GM12878 (cell line): ENCODE results near the gene CCL23. TPM values are rescaled to one million over a fixed set of nuclear protein-coding genes. Genes with fewer than 3 reads are reported as not detected.

Experiments
- ATAC-seq: fragments of 200-7000 bp; cut with Tn5 transposase; 3 replicates; pipeline ENCODE4 v1.9.1; 2020; ENCODE audit warnings: mild to moderate bottlenecking, moderate library complexity
- BruUV-seq: library from RNA; stranded (reverse); fragments of 400-500 nt; replicated peaks from 2 replicates; lab custom pipeline; 2021; lab: Mats Ljungman, UMichigan
- CTCF ChIA-PET: fragments of 300-600 bp; sonication (Branson Sonifier 250); formaldehyde crosslinking; extraction: SDS; loops from one replicate; lab custom pipeline; 2021; ENCODE audit warnings: inconsistent platforms; lab: Yijun Ruan, JAX
- POLR2A ChIA-PET: fragments of 350-600 bp; formaldehyde crosslinking; extraction: SDS; loops from one replicate; lab custom pipeline; 2021; ENCODE audit warnings: inconsistent platforms; lab: Charles Lee
- RAD21 ChIA-PET: fragments of 300-600 bp; sonication (Branson Sonifier 250); formaldehyde crosslinking; loops from one replicate; lab custom pipeline; 2023; ENCODE audit warnings: antibody characterized with exemption; ENCODE audit not compliant: unreplicated experiment; lab: Charles Lee
- SMC1A ChIA-PET: fragments of 300-600 bp; sonication (Branson Sonifier 250); formaldehyde crosslinking; loops from one replicate; lab custom pipeline; 2023; ENCODE audit not compliant: unreplicated experiment, uncharacterized antibody; lab: Charles Lee
- DNase-seq: peaks from one replicate; pipeline ENCODE4 v3.0.0-alpha.2; 2011; ENCODE audit warnings: low read depth, low spot score
- FAIRE-seq: peaks from 3 replicates; lab custom pipeline; 2011; peaks lifted over from hg19 to GRCh38; lab: Jason Lieb, UNC
- H2AFZ ChIP-seq: 2 replicates; pipeline ENCODE4 v1.6.0; 2011; ENCODE audit warnings: low read depth, low read length, control low read depth; ENCODE audit not compliant: control insufficient read depth
- H3K27ac ChIP-seq: 2 replicates; pipeline ENCODE4 v1.5.1; 2011; ENCODE audit warnings: control low read depth; ENCODE audit not compliant: control insufficient read depth, insufficient read depth
- H3K27me3 ChIP-seq, 2 experiments: replicated peaks in 1 of 2; 2 replicates each; pipeline versions ENCODE4 v1.6.0 to v1.6.1; 2011; ENCODE audit warnings: low read length in 1 of 2; ENCODE audit not compliant: control insufficient read depth in 2 of 2, insufficient read depth in 2 of 2
- H3K36me3 ChIP-seq, 2 experiments: 2 replicates each; pipeline ENCODE4 v1.5.1; 2011; ENCODE audit warnings: low read length in 1 of 2; ENCODE audit not compliant: control insufficient read depth in 2 of 2, insufficient read depth in 2 of 2
- H3K4me1 ChIP-seq: 2 replicates; pipeline ENCODE4 v1.6.1; 2011; ENCODE audit warnings: mild to moderate bottlenecking, low read length, moderate library complexity, mixed read lengths; ENCODE audit not compliant: control insufficient read depth, insufficient read depth
- H3K4me2 ChIP-seq: 2 replicates; pipeline ENCODE4 v1.6.0; 2011; ENCODE audit warnings: control low read depth; ENCODE audit not compliant: control insufficient read depth, insufficient read depth
- H3K4me3 ChIP-seq: fragments of 200-600 bp; sonication (generic); 2 replicates; pipeline ENCODE4 v1.5.1; 2016
- H3K79me2 ChIP-seq: 2 replicates; pipeline ENCODE4 v1.6.0; 2011; ENCODE audit warnings: low read length; ENCODE audit not compliant: control insufficient read depth, insufficient read depth
- H3K9ac ChIP-seq: 2 replicates; pipeline ENCODE4 v1.8.0; 2011; ENCODE audit warnings: low read length, control low read depth, mixed read lengths; ENCODE audit not compliant: control insufficient read depth, insufficient read depth
- H3K9me3 ChIP-seq: replicated peaks from 3 replicates; pipeline ENCODE4 v1.5.1; 2011; ENCODE audit warnings: mild to moderate bottlenecking, low read length; ENCODE audit not compliant: control insufficient read depth, insufficient read depth
- H4K20me1 ChIP-seq: 2 replicates; pipeline ENCODE4 v1.6.0; 2011; ENCODE audit not compliant: control insufficient read depth, insufficient read depth
- FOS ChIP-seq: IDR thresholded peaks from 3 replicates; pipeline ENCODE4 v1.6.1; 2011; ENCODE audit warnings: borderline replicate concordance; ENCODE audit not compliant: insufficient read length; ENCODE audit errors: extremely low read depth
- FOXK2 ChIP-seq: fragments of 450-650 bp; IDR thresholded peaks from 2 replicates; pipeline ENCODE4 v1.6.1; 2017; ENCODE audit warnings: mild to moderate bottlenecking, moderate library complexity
- FOXM1 ChIP-seq: IDR thresholded peaks from 2 replicates; pipeline ENCODE4 v1.6.1; 2012; ENCODE audit warnings: low read depth, mild to moderate bottlenecking, inconsistent platforms, low read length, moderate library complexity
- HDGF ChIP-seq: fragments of 450-650 bp; IDR thresholded peaks from 2 replicates; pipeline ENCODE4 v1.6.1; 2016; ENCODE audit warnings: antibody characterized with exemption
- IRF4 ChIP-seq: IDR thresholded peaks from 2 replicates; pipeline ENCODE4 v1.6.1; 2011; ENCODE audit warnings: low read depth, low read length
- KLF5 ChIP-seq: fragments of 450-650 bp; IDR thresholded peaks from 2 replicates; pipeline ENCODE4 v1.6.1; 2014; ENCODE audit warnings: mild to moderate bottlenecking; ENCODE audit not compliant: partially characterized antibody
- MEF2A ChIP-seq: IDR thresholded peaks from 2 replicates; pipeline ENCODE4 v1.6.1; 2011; ENCODE audit warnings: low read depth, mild to moderate bottlenecking, low read length, moderate library complexity; ENCODE audit not compliant: insufficient read depth
- MXI1 ChIP-seq: fragments of 150-350 bp; IDR thresholded peaks from 2 replicates; pipeline ENCODE4 v1.6.1; 2011; ENCODE audit warnings: low read depth, mild to moderate bottlenecking, inconsistent platforms, low read length, improper control_type of control experiment
- NBN ChIP-seq: fragments of 450-650 bp; IDR thresholded peaks from 2 replicates; pipeline ENCODE4 v1.6.1; 2016
- NRF1 ChIP-seq: conservative IDR thresholded peaks from 2 replicates; pipeline ENCODE4 v1.6.1; 2011; ENCODE audit warnings: mild to moderate bottlenecking, low read depth, low read length, improper control_type of control experiment
- SMC3 ChIP-seq: IDR thresholded peaks from 2 replicates; pipeline ENCODE4 v1.6.1; 2011; ENCODE audit warnings: low read length, improper control_type of control experiment, borderline replicate concordance
- SRF ChIP-seq, 2 experiments: IDR thresholded peaks; 2 replicates each; pipeline ENCODE4 v1.6.1; 2011; ENCODE audit warnings: low read depth in 2 of 2, low read length in 2 of 2, mild to moderate bottlenecking in 1 of 2, moderate library complexity in 1 of 2
- TAF1 ChIP-seq: IDR thresholded peaks from 2 replicates; pipeline ENCODE4 v1.6.1; 2011; ENCODE audit warnings: mild to moderate bottlenecking, low read depth, low read length, borderline replicate concordance
- WRNIP1 ChIP-seq: IDR thresholded peaks from 2 replicates; pipeline ENCODE4 v1.6.1; 2011; ENCODE audit warnings: low read depth, low read length, improper control_type of control experiment, borderline replicate concordance
- ZNF274 ChIP-seq: IDR thresholded peaks from one replicate; pipeline ENCODE4 v1.8.0; 2011; ENCODE audit not compliant: insufficient read length, insufficient read depth
- in situ Hi-C: fragments of 300-500 bp; cut with MboI; formaldehyde crosslinking; loops from 9 replicates; pipeline ENCODE4 v1.14.3; 2018; ENCODE audit warnings: mixed read lengths
- intact Hi-C: fragments of 100-400 bp; cut with micrococcal nuclease; formaldehyde crosslinking; loops from one replicate; pipeline ENCODE4 v1.14.2; 2022; ENCODE audit not compliant: unreplicated experiment
- polyA plus RNA-seq, 11 experiments: library from polyadenylated mRNA; depleted of rRNA in 4 of 11; unstranded in 6 of 11; stranded (reverse) in 5 of 11; fragments of >200 nt; fragmentation: Nextera tagmentation in 4 of 11; fragmentation: Illumina TruSeq in 1 of 11; extraction: Ambion mirVana in 4 of 11; extraction: Trizol in 1 of 11; gene quantifications; 1 replicate in 1 of 11; 2 replicates in 10 of 11; pipeline versions ENCODE4 v1.2.1 to v1.2.3, GENCODE V29; 2011 to 2016; ENCODE audit warnings: inconsistent platforms in 2 of 11, missing spikeins in 2 of 11, low read depth in 1 of 11
- total RNA-seq, 4 experiments: library from RNA; depleted of rRNA in 3 of 4; stranded (reverse); fragments of >200 nt in 3 of 4; fragmentation: Illumina TruSeq in 1 of 4; extraction: Trizol in 1 of 4; gene quantifications; 2 replicates each; pipeline versions ENCODE4 v1.2.1 to v1.2.3, GENCODE V29; 2013 to 2021
- TF ChIP-seq, protein P1 (sequence below): fragments of 450-650 bp; IDR thresholded peaks from 2 replicates; pipeline ENCODE4 v1.6.1; 2017; ENCODE audit warnings: mild to moderate bottlenecking, moderate library complexity
- TF ChIP-seq, protein P2 (sequence below): fragments of 450-650 bp; IDR thresholded peaks from 2 replicates; pipeline ENCODE4 v1.6.1; 2017; ENCODE audit warnings: mild to moderate bottlenecking, moderate library complexity

CCL23 gene
- total and polyA plus RNA-seq, 10 of the 15 experiments (the other 5 are each of a cell fraction or from before 2014, with no cell fraction given), result 0.15 to 0.62 (median 0.41) TPM; not detected in 6

DNA sequence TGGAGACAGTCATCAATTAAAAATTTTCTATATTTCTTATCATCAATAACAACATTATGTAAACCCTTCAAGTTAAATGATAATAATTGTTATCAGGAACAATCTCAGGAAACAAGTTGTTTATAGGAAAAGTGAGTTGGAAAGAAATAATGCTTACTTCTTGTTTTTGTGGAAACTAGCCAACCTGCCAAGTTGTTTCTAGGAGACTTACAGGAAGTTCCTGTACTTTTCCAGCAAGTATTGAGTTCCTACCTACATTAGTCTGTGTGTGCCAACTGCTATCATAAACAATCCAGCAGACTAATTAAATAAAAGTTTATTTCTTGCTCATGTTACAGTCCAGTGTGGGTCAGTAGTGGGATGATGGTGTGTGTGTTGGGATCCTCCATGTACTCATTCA, 29.6 kb downstream of the CCL23 start:
- H3K9me3 ChIP-seq, result peaks cover 2% of the 10 kb centered on the region; the same call in 2 of the 3 replicates
- no peaks in the 10 kb centered on the region for H3K36me3 ChIP-seq
- no peak overlapping the region for H3K9ac ChIP-seq
- H3K4me3 ChIP-seq, result no peak overlapping the region
- in situ Hi-C loops, result no loop called here
- no TSS peak for BruUV-seq
- ChIA-PET POLR2A (no interaction called here), CTCF (interaction anchor here (1.1 to 1.8 kb wide), 2 partner anchors 11 to 161 kb away, joined by 3 to 7 read pairs; no protein-coding TSS in a partner anchor), RAD21 (interaction anchor here (1.0 kb wide), 1 partner anchor 83 kb away, joined by 3 read pairs; no protein-coding TSS in a partner anchor), SMC1A (interaction anchor here (1.3 to 1.7 kb wide), 3 partner anchors 10 to 161 kb away, joined by 3 to 8 read pairs (median 7); no protein-coding TSS in a partner anchor)
- no peaks in the 10 kb centered on the region for H3K27me3 ChIP-seq
- H3K4me1 ChIP-seq, result no peaks in the 10 kb centered on the region
- H3K27ac ChIP-seq, result no peak overlapping the region
- DNase-seq (no peak), ATAC-seq (no peak), FAIRE-seq (no peak)
- H2AFZ ChIP-seq, result no peak overlapping the region
- H3K4me2 ChIP-seq, result no peak overlapping the region
- H3K79me2 ChIP-seq, result no peaks in the 10 kb centered on the region
- intact Hi-C loops, result no loop called here
- no peaks in the 10 kb centered on the region for H4K20me1 ChIP-seq
- TF ChIP-seq, protein P1, sequence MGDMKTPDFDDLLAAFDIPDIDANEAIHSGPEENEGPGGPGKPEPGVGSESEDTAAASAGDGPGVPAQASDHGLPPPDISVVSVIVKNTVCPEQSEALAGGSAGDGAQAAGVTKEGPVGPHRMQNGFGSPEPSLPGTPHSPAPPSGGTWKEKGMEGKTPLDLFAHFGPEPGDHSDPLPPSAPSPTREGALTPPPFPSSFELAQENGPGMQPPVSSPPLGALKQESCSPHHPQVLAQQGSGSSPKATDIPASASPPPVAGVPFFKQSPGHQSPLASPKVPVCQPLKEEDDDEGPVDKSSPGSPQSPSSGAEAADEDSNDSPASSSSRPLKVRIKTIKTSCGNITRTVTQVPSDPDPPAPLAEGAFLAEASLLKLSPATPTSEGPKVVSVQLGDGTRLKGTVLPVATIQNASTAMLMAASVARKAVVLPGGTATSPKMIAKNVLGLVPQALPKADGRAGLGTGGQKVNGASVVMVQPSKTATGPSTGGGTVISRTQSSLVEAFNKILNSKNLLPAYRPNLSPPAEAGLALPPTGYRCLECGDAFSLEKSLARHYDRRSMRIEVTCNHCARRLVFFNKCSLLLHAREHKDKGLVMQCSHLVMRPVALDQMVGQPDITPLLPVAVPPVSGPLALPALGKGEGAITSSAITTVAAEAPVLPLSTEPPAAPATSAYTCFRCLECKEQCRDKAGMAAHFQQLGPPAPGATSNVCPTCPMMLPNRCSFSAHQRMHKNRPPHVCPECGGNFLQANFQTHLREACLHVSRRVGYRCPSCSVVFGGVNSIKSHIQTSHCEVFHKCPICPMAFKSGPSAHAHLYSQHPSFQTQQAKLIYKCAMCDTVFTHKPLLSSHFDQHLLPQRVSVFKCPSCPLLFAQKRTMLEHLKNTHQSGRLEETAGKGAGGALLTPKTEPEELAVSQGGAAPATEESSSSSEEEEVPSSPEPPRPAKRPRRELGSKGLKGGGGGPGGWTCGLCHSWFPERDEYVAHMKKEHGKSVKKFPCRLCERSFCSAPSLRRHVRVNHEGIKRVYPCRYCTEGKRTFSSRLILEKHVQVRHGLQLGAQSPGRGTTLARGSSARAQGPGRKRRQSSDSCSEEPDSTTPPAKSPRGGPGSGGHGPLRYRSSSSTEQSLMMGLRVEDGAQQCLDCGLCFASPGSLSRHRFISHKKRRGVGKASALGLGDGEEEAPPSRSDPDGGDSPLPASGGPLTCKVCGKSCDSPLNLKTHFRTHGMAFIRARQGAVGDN, result no peak
- no peak for TF ChIP-seq NRF1
- no peak for TF ChIP-seq KLF5
- TF ChIP-seq MXI1, result no peak
- no peak for TF ChIP-seq NBN
- no peak for TF ChIP-seq TAF1
- TF ChIP-seq SRF (IDR thresholded peaks at IDR 0.05; ENCODE audit: low read depth in 2 of 2, low read length in 2 of 2), result no peak
- no peak for TF ChIP-seq IRF4
- TF ChIP-seq, protein P2, sequence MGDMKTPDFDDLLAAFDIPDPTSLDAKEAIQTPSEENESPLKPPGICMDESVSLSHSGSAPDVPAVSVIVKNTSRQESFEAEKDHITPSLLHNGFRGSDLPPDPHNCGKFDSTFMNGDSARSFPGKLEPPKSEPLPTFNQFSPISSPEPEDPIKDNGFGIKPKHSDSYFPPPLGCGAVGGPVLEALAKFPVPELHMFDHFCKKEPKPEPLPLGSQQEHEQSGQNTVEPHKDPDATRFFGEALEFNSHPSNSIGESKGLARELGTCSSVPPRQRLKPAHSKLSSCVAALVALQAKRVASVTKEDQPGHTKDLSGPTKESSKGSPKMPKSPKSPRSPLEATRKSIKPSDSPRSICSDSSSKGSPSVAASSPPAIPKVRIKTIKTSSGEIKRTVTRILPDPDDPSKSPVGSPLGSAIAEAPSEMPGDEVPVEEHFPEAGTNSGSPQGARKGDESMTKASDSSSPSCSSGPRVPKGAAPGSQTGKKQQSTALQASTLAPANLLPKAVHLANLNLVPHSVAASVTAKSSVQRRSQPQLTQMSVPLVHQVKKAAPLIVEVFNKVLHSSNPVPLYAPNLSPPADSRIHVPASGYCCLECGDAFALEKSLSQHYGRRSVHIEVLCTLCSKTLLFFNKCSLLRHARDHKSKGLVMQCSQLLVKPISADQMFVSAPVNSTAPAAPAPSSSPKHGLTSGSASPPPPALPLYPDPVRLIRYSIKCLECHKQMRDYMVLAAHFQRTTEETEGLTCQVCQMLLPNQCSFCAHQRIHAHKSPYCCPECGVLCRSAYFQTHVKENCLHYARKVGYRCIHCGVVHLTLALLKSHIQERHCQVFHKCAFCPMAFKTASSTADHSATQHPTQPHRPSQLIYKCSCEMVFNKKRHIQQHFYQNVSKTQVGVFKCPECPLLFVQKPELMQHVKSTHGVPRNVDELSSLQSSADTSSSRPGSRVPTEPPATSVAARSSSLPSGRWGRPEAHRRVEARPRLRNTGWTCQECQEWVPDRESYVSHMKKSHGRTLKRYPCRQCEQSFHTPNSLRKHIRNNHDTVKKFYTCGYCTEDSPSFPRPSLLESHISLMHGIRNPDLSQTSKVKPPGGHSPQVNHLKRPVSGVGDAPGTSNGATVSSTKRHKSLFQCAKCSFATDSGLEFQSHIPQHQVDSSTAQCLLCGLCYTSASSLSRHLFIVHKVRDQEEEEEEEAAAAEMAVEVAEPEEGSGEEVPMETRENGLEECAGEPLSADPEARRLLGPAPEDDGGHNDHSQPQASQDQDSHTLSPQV, result no peak
- no peak for TF ChIP-seq FOXM1
- TF ChIP-seq SMC3, result no peak
- TF ChIP-seq WRNIP1, result no peak
- TF ChIP-seq MEF2A, result no peak
- TF ChIP-seq ZNF274, result no peak
- no peak for TF ChIP-seq FOXK2
- no peak for TF ChIP-seq HDGF
- TF ChIP-seq FOS, result no peak
